Fibroblast of the aortic adventitia (primary cell): Measurements from ENCODE around the gene STX19. TPM values are rescaled to one million over a fixed set of nuclear protein-coding genes. Genes with fewer than 3 reads are reported as not detected.

ENCODE experiments used
- DNase-seq: peaks from one replicate; pipeline ENCODE4 v3.0.0-alpha.2; 2010; ENCODE audit warnings: low read depth
- H3K4me3 ChIP-seq: 2 replicates; pipeline ENCODE4 v1.5.1; 2011; ENCODE audit warnings: low read depth, mild to moderate bottlenecking, control low read depth, low read length, moderate library complexity
- CTCF ChIP-seq: IDR thresholded peaks from 2 replicates; pipeline ENCODE4 v1.5.1; 2011; ENCODE audit warnings: mild to moderate bottlenecking, low read length, control low read depth, inconsistent platforms; ENCODE audit not compliant: insufficient read depth
- total RNA-seq: library from RNA; depleted of rRNA; stranded (reverse); fragments of >200 nt; gene quantifications from 2 replicates; pipeline ENCODE4 v1.2.3, GENCODE V29; 2012; ENCODE audit warnings: low replicate concordance

Gene STX19
- total RNA-seq, 1 donor = not detected

GRCh38 chr3:93994056-93994455, 34.3 kb downstream of the STX19 start:
- no peak overlapping the region for H3K4me3 ChIP-seq
- no peak for DNase-seq
- no peak for TF ChIP-seq CTCF

GRCh38 chr3:93992207-93992606, 36.2 kb downstream of the STX19 start:
- H3K4me3 ChIP-seq = no peak overlapping the region
- no peak for TF ChIP-seq CTCF
- no peak for DNase-seq

DNA sequence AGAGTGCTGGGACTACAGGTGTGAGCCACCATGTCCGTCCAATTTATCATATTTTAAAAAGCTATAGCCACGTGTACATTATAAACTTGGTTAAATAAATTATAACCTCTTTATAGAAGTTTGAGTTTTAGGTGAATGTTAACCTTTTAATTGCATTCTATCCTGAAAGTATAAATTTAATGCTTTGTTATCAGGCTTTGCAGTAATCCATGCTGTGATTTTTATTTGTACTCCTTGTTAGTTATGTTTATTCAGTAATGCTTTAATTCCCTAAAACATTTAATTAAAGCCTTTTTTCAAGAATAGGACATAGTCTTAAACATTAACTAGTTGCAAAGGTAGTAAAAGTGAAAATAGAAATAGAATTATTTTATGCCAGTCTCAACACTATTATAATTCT, 36.8 kb downstream of the STX19 start:
- DNase-seq = no peak
- no peak overlapping the region for H3K4me3 ChIP-seq
- no peak for TF ChIP-seq CTCF

DNA sequence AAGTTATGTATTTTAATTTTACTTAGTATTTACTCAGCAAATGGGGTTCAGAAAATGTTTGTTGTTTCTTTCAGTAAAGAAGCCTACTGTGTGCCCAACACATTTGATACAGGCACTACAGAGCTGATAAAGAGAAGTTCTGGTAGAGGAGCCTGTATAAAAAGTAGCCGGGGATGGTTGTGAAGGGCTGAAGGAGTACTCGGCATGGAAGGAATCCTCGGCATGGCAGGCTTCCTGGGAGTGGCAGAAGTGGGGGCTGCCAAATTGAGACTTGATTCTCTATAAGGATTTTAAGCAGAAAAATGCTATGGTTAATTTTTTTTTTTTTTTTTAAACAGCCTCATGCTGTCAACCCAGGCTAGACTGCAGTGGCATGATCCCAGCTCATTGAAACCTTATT, 39.2 kb downstream of the STX19 start:
- no peak for TF ChIP-seq CTCF
- no peak for DNase-seq

GRCh38 chr3:93988764-93989163, 39.6 kb downstream of the STX19 start:
- TF ChIP-seq CTCF = no peak
- H3K4me3 ChIP-seq = no peak overlapping the region
- no peak for DNase-seq

More for the DNA sequence above, 39.2 kb downstream of the STX19 start:
- H3K4me3 ChIP-seq = no peak overlapping the region

DNA sequence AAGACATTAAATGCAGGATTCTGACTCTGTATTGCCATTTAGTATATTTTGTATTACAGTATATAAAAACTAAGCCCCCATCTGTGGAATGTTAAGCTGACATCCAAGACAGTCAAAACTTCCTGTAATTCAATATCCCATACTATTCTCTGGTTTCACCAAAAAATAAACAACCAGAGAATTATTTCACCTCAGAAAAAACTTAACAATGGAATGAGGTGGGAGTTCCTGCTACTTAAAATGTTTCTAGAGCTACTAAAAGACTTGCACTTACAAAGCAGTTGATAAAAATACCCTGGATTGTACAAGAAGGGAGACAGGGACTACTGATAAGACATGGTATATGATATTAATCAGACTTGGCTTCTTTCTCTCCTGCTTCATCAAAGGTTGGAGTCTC, 40.1 kb downstream of the STX19 start:
- TF ChIP-seq CTCF = no peak
- DNase-seq = peak; percentile 35
- no peak overlapping the region for H3K4me3 ChIP-seq

DNA sequence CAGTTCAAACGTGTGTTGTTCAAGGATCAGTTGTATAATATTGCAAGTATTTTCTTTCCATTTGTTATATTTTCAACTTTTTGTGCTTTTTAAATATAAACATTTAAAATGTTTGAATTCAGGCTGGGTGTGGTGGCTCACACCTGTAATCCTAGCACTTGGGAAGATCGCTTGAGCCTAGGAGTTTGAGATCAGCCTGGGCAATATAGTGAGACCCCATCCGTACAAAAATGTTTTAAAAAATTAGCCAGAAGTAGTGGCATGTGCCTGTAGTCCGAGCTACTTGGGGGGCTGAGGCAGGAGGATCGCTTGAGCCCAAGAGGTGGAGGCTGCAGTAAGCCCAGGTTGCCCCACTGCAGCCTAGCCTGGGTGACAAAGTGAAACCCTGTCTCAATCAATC, 43.8 kb downstream of the STX19 start:
- no peak overlapping the region for H3K4me3 ChIP-seq
- TF ChIP-seq CTCF = no peak
- DNase-seq = no peak
